Muscle of leg (tissue), 11 donors: ENCODE measurements around the gene CD2. TPM values are rescaled to one million over a fixed set of nuclear protein-coding genes. Genes with fewer than 3 reads are reported as not detected.
"Not testable (repeated sequence)": the region's sequence is repeated elsewhere in the genome, so short reads cannot be mapped to it uniquely, and the experiment has no call there.

Experiments
- DNase-seq: peaks from one replicate; pipeline ENCODE4 v3.0.0; 2013
- H3K27ac ChIP-seq: one replicate; pipeline ENCODE4 v1.5.1; 2013; ENCODE audit warnings: mild to moderate bottlenecking, low read length, control low read depth
- H3K27me3 ChIP-seq: one replicate; pipeline ENCODE4 v1.6.1; 2013; ENCODE audit warnings: low read length; ENCODE audit not compliant: control insufficient read depth, insufficient read depth
- H3K36me3 ChIP-seq: one replicate; pipeline ENCODE4 v1.6.1; 2013; ENCODE audit warnings: low read length; ENCODE audit not compliant: control insufficient read depth, insufficient read depth
- H3K4me1 ChIP-seq: one replicate; pipeline ENCODE4 v1.6.1; 2013; ENCODE audit warnings: low read length; ENCODE audit not compliant: control insufficient read depth, insufficient read depth
- H3K4me3 ChIP-seq: one replicate; pipeline ENCODE4 v1.5.1; 2013; ENCODE audit warnings: low read length, control low read depth
- H3K9me3 ChIP-seq: replicated peaks from 2 replicates; pipeline ENCODE4 v1.6.1; 2013; ENCODE audit warnings: low read depth, low read length; ENCODE audit not compliant: control insufficient read depth
- WGBS: methylation state at CpG from one replicate; pipeline ENCODE4 v1.1.5; 2013; ENCODE audit warnings: missing lambda C conversion rate; ENCODE audit not compliant: insufficient coverage; 5-methylcytosine and 5-hydroxymethylcytosine counted together
- polyA plus RNA-seq, 8 donors: library from polyadenylated mRNA; unstranded; fragments of 120-200 nt; gene quantifications; one replicate each; pipeline versions ENCODE4 v1.2.1 to v1.2.3, GENCODE V29; 2013; ENCODE audit warnings: inconsistent platforms in 1 of 8, low replicate concordance in 1 of 8; ENCODE audit not compliant: insufficient read length in 8 of 8, insufficient read depth in 1 of 8
- total RNA-seq: library from RNA; stranded (reverse); fragments of 120-200 nt; gene quantifications from one replicate; pipeline ENCODE4 v1.2.4, GENCODE V29; 2013

Gene CD2
- total and polyA plus RNA-seq, 9 donors = 0.19 to 0.46 (median 0.31) TPM

- Histone ChIP-seq H3K36me3 (no peaks in the 10 kb centered on the region), H3K9me3 (peaks cover 20% of the 10 kb centered on the region), H3K27ac (no peak overlapping the region), H3K27me3 (no peaks in the 10 kb centered on the region), H3K4me3 (no peak overlapping the region), H3K4me1 (peaks cover 7% of the 10 kb centered on the region)
- no peak for DNase-seq
- 75% methylated on average over 1 of the region's 2 CpGs for WGBS
Measured at GRCh38 chr1:116740746-116741145, 13.5 kb upstream of the CD2 start.

GRCh38 chr1:116741836-116742565 is 12.2 kb upstream of the CD2 start:
- peaks cover 7% of the 10 kb centered on the region for H3K4me1 ChIP-seq
- WGBS = 96% methylated on average over 42 of the region's 42 CpGs
- peaks cover 22% of the 10 kb centered on the region for H3K9me3 ChIP-seq
- H3K36me3 ChIP-seq = no peaks in the 10 kb centered on the region
- no peak overlapping the region for H3K27ac ChIP-seq
- H3K4me3 ChIP-seq = no peak overlapping the region
- DNase-seq = no peak
- no peaks in the 10 kb centered on the region for H3K27me3 ChIP-seq

GRCh38 chr1:116743535-116743934 is 10.7 kb upstream of the CD2 start:
- DNase-seq = no peak
- Histone ChIP-seq H3K4me1 (peaks cover 4% of the 10 kb centered on the region), H3K9me3 (peaks cover 33% of the 10 kb centered on the region), H3K27me3 (no peaks in the 10 kb centered on the region), H3K36me3 (no peaks in the 10 kb centered on the region), H3K4me3 (no peak overlapping the region), H3K27ac (no peak overlapping the region)
- WGBS = 94% methylated on average over 4 of the region's 4 CpGs

- H3K4me3 ChIP-seq = no peak overlapping the region
- H3K36me3 ChIP-seq = no peaks in the 10 kb centered on the region
- no peak for DNase-seq
- H3K27ac ChIP-seq = no peak overlapping the region
- H3K27me3 ChIP-seq = no peaks in the 10 kb centered on the region
- WGBS = 86% methylated on average over 3 of the region's 3 CpGs
- no peaks in the 10 kb centered on the region for H3K4me1 ChIP-seq
- peaks cover 34% of the 10 kb centered on the region for H3K9me3 ChIP-seq
Measured at GRCh38 chr1:116748272-116748671, 6.0 kb upstream of the CD2 start.

- Histone ChIP-seq H3K4me3 (no peak overlapping the region), H3K27me3 (no peaks in the 10 kb centered on the region), H3K9me3 (peaks cover 19% of the 10 kb centered on the region), H3K27ac (no peak overlapping the region), H3K4me1 (no peaks in the 10 kb centered on the region), H3K36me3 (no peaks in the 10 kb centered on the region)
- no peak for DNase-seq
- 100% methylated on average over 1 of the region's 4 CpGs for WGBS
Measured at GRCh38 chr1:116751146-116751545, 3.1 kb upstream of the CD2 start.

GRCh38 chr1:116751621-116752020 is 2.6 kb upstream of the CD2 start:
- no peaks in the 10 kb centered on the region for H3K4me1 ChIP-seq
- no peak for DNase-seq
- peaks cover 19% of the 10 kb centered on the region for H3K9me3 ChIP-seq
- H3K27ac ChIP-seq = no peak overlapping the region
- H3K4me3 ChIP-seq = no peak overlapping the region
- H3K27me3 ChIP-seq = no peaks in the 10 kb centered on the region
- H3K36me3 ChIP-seq = no peaks in the 10 kb centered on the region
- WGBS = no CpG with 5 or more reads among the region's 1 CpG

GRCh38 chr1:116753312-116753711 is 918 bp upstream of the CD2 start:
- peak; percentile 70 for DNase-seq

GRCh38 chr1:116755066-116755465 is 836 bp downstream of the CD2 start:
- Histone ChIP-seq H3K4me1 (no peaks in the 10 kb centered on the region), H3K27ac (no peak overlapping the region), H3K27me3 (no peaks in the 10 kb centered on the region), H3K4me3 (no peak overlapping the region), H3K9me3 (no peaks in the 10 kb centered on the region), H3K36me3 (no peaks in the 10 kb centered on the region)
- WGBS = 99% methylated on average over 8 of the region's 8 CpGs
- DNase-seq = no peak

More at GRCh38 chr1:116753312-116753711, 918 bp upstream of the CD2 start:
- no peak overlapping the region for H3K4me3 ChIP-seq
- 20% methylated on average over 1 of the region's 3 CpGs for WGBS
- peaks cover 8% of the 10 kb centered on the region for H3K9me3 ChIP-seq
- H3K4me1 ChIP-seq = no peaks in the 10 kb centered on the region
- peak overlapping the region; percentile 22 for H3K27ac ChIP-seq
- no peaks in the 10 kb centered on the region for H3K27me3 ChIP-seq
- H3K36me3 ChIP-seq = no peaks in the 10 kb centered on the region

GRCh38 chr1:116755681-116756080 is 1.5 kb downstream of the CD2 start:
- Histone ChIP-seq H3K9me3 (no peaks in the 10 kb centered on the region), H3K4me1 (no peaks in the 10 kb centered on the region), H3K27me3 (no peaks in the 10 kb centered on the region), H3K27ac (no peak overlapping the region), H3K4me3 (no peak overlapping the region), H3K36me3 (no peaks in the 10 kb centered on the region)
- no peak for DNase-seq
- 87% methylated on average over 4 of the region's 4 CpGs for WGBS

GRCh38 chr1:116756092-116756491 is 1.9 kb downstream of the CD2 start:
- H3K4me1 ChIP-seq, H3K27me3 ChIP-seq, H3K27ac ChIP-seq, H3K4me3 ChIP-seq, DNase-seq, H3K9me3 ChIP-seq, H3K36me3 ChIP-seq: not testable (repeated sequence)
- no CpG with 5 or more reads among the region's 8 CpGs for WGBS

- DNase-seq, H3K27ac ChIP-seq, H3K27me3 ChIP-seq, H3K4me3 ChIP-seq, H3K36me3 ChIP-seq, H3K4me1 ChIP-seq, H3K9me3 ChIP-seq: not testable (repeated sequence)
- WGBS = no CpG with 5 or more reads among the region's 5 CpGs
Measured at GRCh38 chr1:116758456-116758815, 4.2 kb downstream of the CD2 start.
